Heart right ventricle (tissue), 16 donors: ENCODE measurements around the gene PPP5C. TPM values are rescaled to one million over a fixed set of nuclear protein-coding genes. Genes with fewer than 3 reads are reported as not detected.
"Not testable (repeated sequence)": the region's sequence is repeated elsewhere in the genome, so short reads cannot be mapped to it uniquely, and the experiment has no call there.

ENCODE experiments used
- ATAC-seq, 8 donors: fragments of 200-7000 bp; cut with Tn5 transposase; one replicate each; pipeline ENCODE4 v1.9.1; 2020; ENCODE audit warnings: mild to moderate bottlenecking in 8 of 8, moderate library complexity in 8 of 8, moderate number of reproducible peaks in 1 of 8
- DNase-seq, 2 donors: peaks; one replicate each; pipeline ENCODE4 v3.0.0-alpha.2; 2020
- H3K27ac ChIP-seq, 10 donors: fragments of 200-600 bp; sonication (generic) in 2 of 10; one replicate each; pipeline versions ENCODE4 v1.5.0 to v1.8.0; 2020 to 2022; ENCODE audit warnings: mild to moderate bottlenecking in 3 of 10
- H3K27me3 ChIP-seq, 7 donors: fragments of 200-600 bp; one replicate each; pipeline ENCODE4 v1.8.0; 2021 to 2022; ENCODE audit warnings: mild to moderate bottlenecking in 2 of 7
- H3K36me3 ChIP-seq, 9 donors: fragments of 200-600 bp; sonication (generic) in 1 of 9; one replicate each; pipeline versions ENCODE4 v1.5.0 to v1.8.0; 2020 to 2022; ENCODE audit warnings: mild to moderate bottlenecking in 2 of 9
- H3K4me1 ChIP-seq, 9 donors: fragments of 200-600 bp; sonication (generic) in 1 of 9; one replicate each; pipeline versions ENCODE4 v1.5.0 to v1.8.0; 2020 to 2022; ENCODE audit warnings: mild to moderate bottlenecking in 4 of 9
- H3K4me3 ChIP-seq, 10 donors: fragments of 200-600 bp; sonication (generic) in 2 of 10; one replicate each; pipeline versions ENCODE4 v1.5.0 to v1.8.0; 2020 to 2022; ENCODE audit warnings: mild to moderate bottlenecking in 7 of 10, moderate library complexity in 2 of 10
- H3K9me3 ChIP-seq, 11 donors: fragments of 200-600 bp in 10 of 11; sonication (generic) in 2 of 11; one replicate each; pipeline versions ENCODE4 v1.5.0 to v1.8.0; 2013 to 2022; ENCODE audit warnings: mild to moderate bottlenecking in 2 of 11, control low read depth in 1 of 11, moderate library complexity in 1 of 11
- WGBS, 2 donors: extraction: QIAGEN DNeasy Blood & Tissue Kit; methylation state at CpG; one replicate each; pipeline ENCODE4 v1.1.7; 2013; ENCODE audit warnings: inconsistent platforms in 1 of 2; 5-methylcytosine and 5-hydroxymethylcytosine counted together
- intact Hi-C, 10 donors: fragments of 100-400 bp; cut with DNase I; formaldehyde crosslinking; loops; one replicate each; pipeline versions ENCODE4 v1.11.1 to v1.14.2; 2022
- polyA plus RNA-seq, 2 donors: library from polyadenylated mRNA; stranded (reverse); fragments of 200-250 nt; gene quantifications; one replicate each; pipeline ENCODE4 v1.2.3, GENCODE V29; 2013
- total RNA-seq, 10 donors: library from RNA; stranded (reverse); fragmentation: NEBNext Ultra II Directional in 3 of 10; extraction: Animal tissue kit (Norgen Biotek cat#: 25700) in 3 of 10; gene quantifications; one replicate each; pipeline versions ENCODE4 v1.2.1 to v1.2.4, GENCODE V29; 2021 to 2023
- TF ChIP-seq, protein P1 (sequence below), 9 donors: fragments of 200-600 bp; sonication (generic) in 2 of 9; IDR thresholded peaks; one replicate each; pipeline versions ENCODE4 v1.5.0 to v1.8.0; 2021 to 2022; ENCODE audit warnings: antibody characterized with exemption in 9 of 9, mild to moderate bottlenecking in 5 of 9, moderate library complexity in 1 of 9
- donor health status: Arrhythmogenic right ventricular cardiomyopathy.
- donor health status: ischemic (EF 13 %, LVEDD 7.1; RV severe dilation, severe dysfunction).
- donor health status: healthy with polysubstance abuse.
- donor health status: DM: no; HTN: yes; CAD: no.
- donor health status: DM: no; HTN: no; CAD: no.
- donor health status: ischemic (EF 25% LVEDD 6.9; RV normal size, moderate dysfunction).
- donor health status: ischemic (EF 25% LVEDD 5.7; RV mildly dilated, moderate dysfunction).
- donor health status: healthy.
- donor health status: DM: yes; HTN: yes; CAD: no.
- donor health status: Ischemic cardiomyopathy.
- donor health status: ischemic (EF 35%, LVEDD 5.7; RV mildly dilated, moderate dysfunction).
- donor health status: nonischemic (EF 11% LVEDD 7.7; RV severe dilation, severe dysfunction).
- donor health status: DM: yes; HTN: yes; CAD: no.
- donor health status: PGD.
- donor health status: ischemic (EF 29% LVEDD 5.4; RV normal size, mild dysfunction).
- donor health status: nonischemic (EF 23%, LVEDD 6.1; RV moderate dilation, normal function).

The PPP5C gene
- total and polyA plus RNA-seq, 12 donors, result 51.6 to 89.5 (median 76.5) TPM

DNA sequence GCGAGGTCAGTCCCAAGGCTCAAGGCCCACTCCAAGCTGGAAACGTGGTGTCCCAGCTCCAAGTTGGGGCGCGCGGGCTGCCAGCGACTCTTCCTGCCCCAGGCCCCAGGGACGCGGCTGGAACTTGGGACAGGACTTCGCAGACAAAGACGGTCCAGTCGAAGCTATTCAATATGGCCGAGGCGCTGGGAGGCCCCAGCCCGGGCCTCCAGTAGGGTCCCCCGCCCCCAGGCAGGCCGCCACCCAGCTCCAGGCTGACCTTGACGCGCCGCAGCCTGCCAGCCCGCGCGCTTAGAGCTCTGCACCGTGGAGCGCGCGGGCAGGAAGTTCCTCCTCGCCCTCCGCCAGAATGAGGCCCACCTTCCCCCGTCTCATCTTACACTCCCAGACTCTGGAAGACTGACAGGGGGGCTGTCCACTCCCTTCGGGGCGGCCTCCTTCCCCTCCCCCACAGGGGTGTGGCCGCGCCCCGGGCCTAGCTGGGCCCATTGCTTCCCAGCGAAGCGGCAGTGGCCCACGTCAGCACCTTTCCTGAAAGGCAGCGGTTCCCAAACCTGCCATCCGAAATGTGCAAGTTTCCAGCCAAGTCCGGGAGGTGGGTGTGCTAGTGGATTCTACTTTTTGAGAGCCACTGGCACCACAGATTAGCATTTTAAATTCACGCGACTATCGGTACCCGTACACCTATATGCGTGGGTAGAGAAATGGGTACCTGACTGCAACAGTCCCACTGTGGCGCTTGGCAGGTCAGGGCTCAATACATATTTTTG, 66.6 kb downstream of the PPP5C start, which contains the start of gene CCDC8:
CCDC8 (minus strand) TSS at position 303 of the 770 bp plus-strand sequence. CDS start 754 bp downstream, outside the sequence.
- H3K27ac ChIP-seq, result peak within 1 kb of the TSS; percentile 86 to 96 (median 89)
- peaks cover 3 to 62% (median 24%) of the 10 kb centered on the region in 9 donors for H3K4me1 ChIP-seq
- 9 to 10% methylated on average over 46 of the region's 46 CpGs for WGBS, 2 donors
- intact Hi-C loops, result no loop called here
- DNase-seq, result peak; percentile 86 to 91
- H3K27me3 ChIP-seq, result peaks cover 0 to 77% (median 41%) of the 10 kb centered on the region in 7 donors
- TF ChIP-seq, protein P1, sequence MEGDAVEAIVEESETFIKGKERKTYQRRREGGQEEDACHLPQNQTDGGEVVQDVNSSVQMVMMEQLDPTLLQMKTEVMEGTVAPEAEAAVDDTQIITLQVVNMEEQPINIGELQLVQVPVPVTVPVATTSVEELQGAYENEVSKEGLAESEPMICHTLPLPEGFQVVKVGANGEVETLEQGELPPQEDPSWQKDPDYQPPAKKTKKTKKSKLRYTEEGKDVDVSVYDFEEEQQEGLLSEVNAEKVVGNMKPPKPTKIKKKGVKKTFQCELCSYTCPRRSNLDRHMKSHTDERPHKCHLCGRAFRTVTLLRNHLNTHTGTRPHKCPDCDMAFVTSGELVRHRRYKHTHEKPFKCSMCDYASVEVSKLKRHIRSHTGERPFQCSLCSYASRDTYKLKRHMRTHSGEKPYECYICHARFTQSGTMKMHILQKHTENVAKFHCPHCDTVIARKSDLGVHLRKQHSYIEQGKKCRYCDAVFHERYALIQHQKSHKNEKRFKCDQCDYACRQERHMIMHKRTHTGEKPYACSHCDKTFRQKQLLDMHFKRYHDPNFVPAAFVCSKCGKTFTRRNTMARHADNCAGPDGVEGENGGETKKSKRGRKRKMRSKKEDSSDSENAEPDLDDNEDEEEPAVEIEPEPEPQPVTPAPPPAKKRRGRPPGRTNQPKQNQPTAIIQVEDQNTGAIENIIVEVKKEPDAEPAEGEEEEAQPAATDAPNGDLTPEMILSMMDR (IDR thresholded peaks at IDR 0.05), result no peak
- no peaks in the 10 kb centered on the region for H3K9me3 ChIP-seq
- H3K36me3 ChIP-seq, result peaks cover 0 to 7% (median 0%) of the 10 kb centered on the region in 9 donors
- ATAC-seq, result peak; percentile 91 to 96 (median 93)
- H3K4me3 ChIP-seq, result peak within 1 kb of the TSS; percentile 50 to 75 (median 62)

DNA sequence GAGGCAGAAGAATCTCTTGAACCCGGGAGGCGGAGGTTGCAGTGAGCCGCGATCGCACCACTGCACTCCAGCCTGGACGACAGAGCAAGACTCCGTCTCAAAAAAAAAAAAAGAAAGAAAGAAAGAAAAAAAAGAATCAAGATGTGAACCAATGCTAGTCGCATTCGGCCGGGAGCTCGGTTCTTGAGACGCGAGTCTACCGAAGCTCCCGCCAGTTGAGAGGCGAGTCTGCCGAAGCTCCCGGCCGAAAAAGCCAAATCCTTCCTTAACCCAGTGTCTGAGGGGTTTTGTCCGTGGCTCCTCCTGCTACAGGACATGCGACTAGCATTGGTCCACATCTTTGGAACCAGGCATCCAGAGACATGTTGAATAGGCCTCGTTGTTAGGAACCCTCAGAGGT, 68.0 kb downstream of the PPP5C start:
- H3K4me3 ChIP-seq, H3K36me3 ChIP-seq, ATAC-seq, H3K27ac ChIP-seq, DNase-seq, H3K9me3 ChIP-seq, intact Hi-C loops: not testable (repeated sequence)
- WGBS, 2 donors, result 94 to 96% methylated on average over 22 of the region's 22 CpGs
- Histone ChIP-seq H3K4me1 (peaks cover 0 to 51% (median 20%) of the 10 kb centered on the region in 9 donors), H3K27me3 (peaks cover 0 to 68% (median 39%) of the 10 kb centered on the region in 7 donors)

DNA sequence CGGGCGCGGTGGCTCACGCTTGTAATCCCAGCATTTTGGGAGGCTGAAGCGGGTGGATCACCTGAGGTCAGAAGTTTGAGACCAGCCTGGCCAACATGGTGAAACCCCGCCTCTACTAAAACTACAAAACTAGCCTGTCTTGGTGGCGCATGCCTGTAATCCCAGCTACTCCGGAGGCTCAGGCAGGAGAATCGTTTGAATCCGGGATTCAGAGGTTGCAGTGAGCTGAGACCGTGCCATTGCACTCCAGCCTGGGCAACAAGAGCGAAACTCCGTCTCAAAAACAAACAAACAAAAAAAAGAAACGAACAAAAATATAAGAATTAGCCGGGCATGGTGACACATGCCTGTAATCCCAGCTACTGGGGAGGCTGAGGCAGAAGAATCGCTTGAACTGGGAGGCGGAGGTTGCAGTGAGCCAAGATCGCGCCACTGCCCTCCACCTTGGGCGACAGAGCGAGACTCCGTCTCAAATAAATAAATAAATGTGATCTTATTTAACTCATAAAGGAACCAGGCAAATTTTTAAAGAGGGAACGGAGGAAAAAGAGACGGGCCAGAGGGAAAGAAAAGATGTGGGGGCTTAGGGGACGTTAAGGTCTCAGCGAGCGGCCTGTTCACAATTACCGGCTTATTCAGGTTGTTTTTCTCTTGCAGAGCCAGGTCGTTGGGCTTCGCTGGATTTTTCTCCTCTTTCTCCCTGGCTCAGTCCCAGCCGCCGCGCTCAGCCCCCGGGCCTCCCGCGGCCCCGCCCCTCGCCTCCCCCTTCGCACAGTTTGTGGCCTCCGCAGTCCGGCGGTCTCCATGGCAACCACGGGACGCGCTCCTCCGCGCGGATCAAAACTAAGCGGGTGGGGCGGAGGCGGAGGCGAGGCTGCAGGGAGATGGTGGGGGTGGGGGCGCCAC, 69.2 kb downstream of the PPP5C start:
- H3K9me3 ChIP-seq, H3K36me3 ChIP-seq, intact Hi-C loops: not testable (repeated sequence)
- DNase-seq (peak; percentile 87 to 91), ATAC-seq (peak in 7 of 8 donors; percentile 34 to 64 (median 54))
- H3K27ac ChIP-seq, result peak overlapping the region in 8 of 10 donors; percentile 36 to 68 (median 56)
- peak overlapping the region in 9 of 10 donors; percentile 4 to 45 (median 37) for H3K4me3 ChIP-seq
- peaks cover 0 to 67% (median 36%) of the 10 kb centered on the region in 7 donors for H3K27me3 ChIP-seq
- peaks cover 0 to 39% (median 16%) of the 10 kb centered on the region in 9 donors for H3K4me1 ChIP-seq
- 25 to 26% methylated on average over 53 of the region's 53 CpGs for WGBS, 2 donors

DNA sequence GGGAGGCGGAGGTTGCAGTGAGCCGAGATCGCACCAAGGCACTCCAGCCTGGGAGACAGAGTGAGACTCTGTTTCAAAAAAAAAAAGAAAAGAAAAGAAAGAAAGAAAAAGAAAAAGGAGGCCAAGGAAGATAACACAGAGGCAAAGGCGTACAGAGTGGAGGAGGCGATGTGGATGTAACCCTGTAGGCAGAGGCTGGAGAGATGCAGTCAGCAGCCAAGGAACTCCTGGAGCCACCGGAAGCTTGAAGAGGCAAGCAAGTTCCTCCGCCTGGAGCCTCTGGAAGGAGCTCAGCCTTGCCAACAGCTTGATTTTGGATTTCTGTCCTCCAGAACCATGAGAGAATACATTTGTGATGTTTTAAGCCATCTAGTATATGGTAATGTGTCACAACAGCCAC, 73.2 kb downstream of the PPP5C start:
- H3K36me3 ChIP-seq, result no peaks in the 10 kb centered on the region
- intact Hi-C loops, result no loop called here
- H3K4me3 ChIP-seq, result no peak overlapping the region
- DNase-seq, result no peak
- no peak for ATAC-seq
- peaks cover 0 to 31% (median 21%) of the 10 kb centered on the region in 7 donors for H3K27me3 ChIP-seq
- WGBS, 2 donors, result 71 to 78% methylated on average over 7 of the region's 7 CpGs
- no peaks in the 10 kb centered on the region for H3K9me3 ChIP-seq
- peak overlapping the region in 1 of 10 donors; percentile 25 for H3K27ac ChIP-seq
- H3K4me1 ChIP-seq, result peaks cover 0 to 15% (median 6%) of the 10 kb centered on the region in 9 donors
- TF ChIP-seq, protein P1 (IDR thresholded peaks at IDR 0.05), result no peak

DNA sequence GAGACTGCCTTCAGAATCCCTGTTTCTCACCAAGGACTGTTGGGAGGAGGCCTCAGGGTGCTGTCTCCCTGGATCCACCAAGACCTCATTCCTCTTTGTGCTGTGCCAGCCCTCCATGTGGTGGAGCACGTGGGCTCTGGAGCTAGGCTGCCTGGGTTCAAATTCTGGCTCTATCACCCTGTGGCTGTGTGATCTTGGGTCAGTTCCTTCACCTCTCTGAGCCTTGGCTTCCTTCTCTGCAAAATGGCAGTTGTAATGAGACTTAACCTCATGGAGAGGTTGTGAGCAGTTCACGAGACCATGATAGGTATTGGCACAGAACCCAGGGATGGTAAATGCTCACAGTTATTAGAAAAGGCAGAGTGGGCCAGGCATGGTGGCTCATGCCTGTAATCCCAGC, 75.5 kb downstream of the PPP5C start:
- H3K4me3 ChIP-seq, result no peak overlapping the region
- WGBS, 2 donors, result 74 to 78% methylated on average over 2 of the region's 2 CpGs
- intact Hi-C loops, result no loop called here
- H3K27me3 ChIP-seq, result peaks cover 0 to 30% (median 19%) of the 10 kb centered on the region in 7 donors
- no peaks in the 10 kb centered on the region for H3K9me3 ChIP-seq
- DNase-seq (no peak), ATAC-seq (no peak)
- TF ChIP-seq, protein P1 (IDR thresholded peaks at IDR 0.05), result no peak
- H3K36me3 ChIP-seq, result no peaks in the 10 kb centered on the region
- no peak overlapping the region for H3K27ac ChIP-seq
- H3K4me1 ChIP-seq, result peaks cover 0 to 12% (median 3%) of the 10 kb centered on the region in 9 donors
